Suprapubic skin (tissue), 4 donors: ENCODE results near the gene NARS2. TPM values are rescaled to one million over a fixed set of nuclear protein-coding genes. Genes with fewer than 3 reads are reported as not detected.
"Not testable (repeated sequence)": the region's sequence is repeated elsewhere in the genome, so short reads cannot be mapped to it uniquely, and the experiment has no call there.

Experiments
- DNase-seq, 2 donors: peaks; one replicate each; pipeline ENCODE4 v3.0.0-alpha.2; 2019; ENCODE audit warnings: low spot score in 2 of 2
- H3K27ac ChIP-seq: fragments of 200-600 bp; sonication (generic); one replicate; pipeline ENCODE4 v1.5.1; 2019
- H3K27me3 ChIP-seq: fragments of 200-600 bp; sonication (generic); one replicate; pipeline ENCODE4 v1.5.1; 2019
- H3K36me3 ChIP-seq: fragments of 200-600 bp; sonication (generic); one replicate; pipeline ENCODE4 v1.5.1; 2019
- H3K4me1 ChIP-seq: fragments of 200-600 bp; sonication (generic); one replicate; pipeline ENCODE4 v1.5.1; 2019
- H3K4me3 ChIP-seq: fragments of 200-600 bp; sonication (generic); one replicate; pipeline ENCODE4 v1.5.1; 2019; ENCODE audit warnings: mild to moderate bottlenecking
- H3K9me3 ChIP-seq: fragments of 200-600 bp; sonication (generic); one replicate; pipeline ENCODE4 v1.5.1; 2019
- CTCF ChIP-seq, 2 donors: fragments of 200-600 bp in 1 of 2; fragments of 450-650 bp in 1 of 2; sonication (generic) in 1 of 2; IDR thresholded peaks; one replicate each; pipeline ENCODE4 v1.5.1; 2016 to 2019; ENCODE audit warnings: antibody characterized with exemption in 2 of 2, mild to moderate bottlenecking in 1 of 2, moderate library complexity in 1 of 2
- EP300 ChIP-seq: sonication (generic); formaldehyde crosslinking; IDR thresholded peaks from one replicate; pipeline ENCODE4 v1.6.1; 2017; ENCODE audit warnings: antibody characterized with exemption
- POLR2A ChIP-seq, 2 donors: fragments of 450-650 bp; IDR thresholded peaks; one replicate each; pipeline ENCODE4 v1.6.1; 2017; ENCODE audit warnings: antibody characterized with exemption in 2 of 2, mild to moderate bottlenecking in 2 of 2, moderate library complexity in 2 of 2
- POLR2AphosphoS5 ChIP-seq, 3 donors: sonication (generic); formaldehyde crosslinking; IDR thresholded peaks; one replicate each; pipeline ENCODE4 v1.6.1; 2017; ENCODE audit warnings: antibody characterized with exemption in 3 of 3
- WGBS: methylation state at CpG from one replicate; pipeline ENCODE4 v1.1.5; 2018; 5-methylcytosine and 5-hydroxymethylcytosine counted together
- total RNA-seq, 4 donors: library from RNA; depleted of rRNA; stranded (reverse); fragments of >200 nt; gene quantifications; one replicate each; pipeline ENCODE4 v1.1.0, GENCODE V29; 2016

NARS2 gene
- total RNA-seq, 4 donors from 2014 or later = 10.9 to 14.7 (median 14.7) TPM

GRCh38 chr11:78597579-78597978, 22.9 kb upstream of the NARS2 start:
- H3K27me3 ChIP-seq, DNase-seq, H3K36me3 ChIP-seq, H3K9me3 ChIP-seq, H3K27ac ChIP-seq, H3K4me1 ChIP-seq, H3K4me3 ChIP-seq: not testable (repeated sequence)
- 95% methylated on average over 2 of the region's 2 CpGs for WGBS

- no peaks in the 10 kb centered on the region for H3K36me3 ChIP-seq
- H3K9me3 ChIP-seq = no peaks in the 10 kb centered on the region
- WGBS = 63% methylated on average over 16 of the region's 16 CpGs
- no peak for DNase-seq
- no peak overlapping the region for H3K4me3 ChIP-seq
- no peaks in the 10 kb centered on the region for H3K27me3 ChIP-seq
- peaks cover 9% of the 10 kb centered on the region for H3K4me1 ChIP-seq
- H3K27ac ChIP-seq = no peak overlapping the region
- TF ChIP-seq POLR2AphosphoS5 (IDR thresholded peaks at IDR 0.05) = no peak
- no peak for TF ChIP-seq CTCF (IDR thresholded peaks at IDR 0.05)
- TF ChIP-seq POLR2A (IDR thresholded peaks at IDR 0.05) = no peak
Observed at GRCh38 chr11:78595436-78596130, 20.9 kb upstream of the NARS2 start.

GRCh38 chr11:78594814-78595213, 20.1 kb upstream of the NARS2 start:
- no peak overlapping the region for H3K4me3 ChIP-seq
- no peak overlapping the region for H3K27ac ChIP-seq
- no peaks in the 10 kb centered on the region for H3K27me3 ChIP-seq
- 86% methylated on average over 3 of the region's 3 CpGs for WGBS
- TF ChIP-seq EP300 (no peak), POLR2AphosphoS5 (IDR thresholded peaks at IDR 0.05) (no peak), CTCF (IDR thresholded peaks at IDR 0.05) (no peak), POLR2A (IDR thresholded peaks at IDR 0.05) (no peak)
- H3K36me3 ChIP-seq = no peaks in the 10 kb centered on the region
- peaks cover 9% of the 10 kb centered on the region for H3K4me1 ChIP-seq
- no peaks in the 10 kb centered on the region for H3K9me3 ChIP-seq
- DNase-seq = no peak

- no peaks in the 10 kb centered on the region for H3K27me3 ChIP-seq
- H3K4me3 ChIP-seq = no peak overlapping the region
- TF ChIP-seq CTCF (IDR thresholded peaks at IDR 0.05) (no peak), EP300 (no peak), POLR2A (IDR thresholded peaks at IDR 0.05) (no peak), POLR2AphosphoS5 (IDR thresholded peaks at IDR 0.05) (no peak)
- H3K27ac ChIP-seq = no peak overlapping the region
- H3K4me1 ChIP-seq = no peaks in the 10 kb centered on the region
- H3K36me3 ChIP-seq = no peaks in the 10 kb centered on the region
- 69% methylated on average over 3 of the region's 3 CpGs for WGBS
- H3K9me3 ChIP-seq = peaks cover 3% of the 10 kb centered on the region
- no peak for DNase-seq
Observed at GRCh38 chr11:78588517-78588916, 13.9 kb upstream of the NARS2 start.

GRCh38 chr11:78587446-78587845, 12.8 kb upstream of the NARS2 start:
- no peaks in the 10 kb centered on the region for H3K36me3 ChIP-seq
- DNase-seq = no peak
- H3K9me3 ChIP-seq = peaks cover 3% of the 10 kb centered on the region
- H3K27ac ChIP-seq = no peak overlapping the region
- no peaks in the 10 kb centered on the region for H3K4me1 ChIP-seq
- WGBS = 62% methylated on average over 3 of the region's 3 CpGs
- no peak overlapping the region for H3K4me3 ChIP-seq
- TF ChIP-seq EP300 = no peak
- TF ChIP-seq POLR2A (IDR thresholded peaks at IDR 0.05) = no peak
- TF ChIP-seq CTCF (IDR thresholded peaks at IDR 0.05) = no peak
- no peak for TF ChIP-seq POLR2AphosphoS5 (IDR thresholded peaks at IDR 0.05)
- H3K27me3 ChIP-seq = no peaks in the 10 kb centered on the region
